GM18505 (cell line): ENCODE results near the gene SOD2.
A peak's percentile ranks its signal among the peaks of the same experiment; 100 is the strongest.
"Not testable (repeated sequence)": the region's sequence is repeated elsewhere in the genome, so short reads cannot be mapped to it uniquely, and the experiment has no call there.

Source experiments
- ATAC-seq: cut with Tn5 transposase; IDR thresholded peaks from one replicate; pipeline ENCODE4 v1.9.1; 2021; ENCODE audit not compliant: unreplicated experiment
- POLR2A ChIP-seq: IDR thresholded peaks from 4 replicates; pipeline ENCODE4 v1.6.1; 2011; ENCODE audit warnings: borderline replicate concordance; ENCODE audit not compliant: insufficient read depth, insufficient read length; ENCODE audit errors: extremely low read depth

Gene SOD2

DNA sequence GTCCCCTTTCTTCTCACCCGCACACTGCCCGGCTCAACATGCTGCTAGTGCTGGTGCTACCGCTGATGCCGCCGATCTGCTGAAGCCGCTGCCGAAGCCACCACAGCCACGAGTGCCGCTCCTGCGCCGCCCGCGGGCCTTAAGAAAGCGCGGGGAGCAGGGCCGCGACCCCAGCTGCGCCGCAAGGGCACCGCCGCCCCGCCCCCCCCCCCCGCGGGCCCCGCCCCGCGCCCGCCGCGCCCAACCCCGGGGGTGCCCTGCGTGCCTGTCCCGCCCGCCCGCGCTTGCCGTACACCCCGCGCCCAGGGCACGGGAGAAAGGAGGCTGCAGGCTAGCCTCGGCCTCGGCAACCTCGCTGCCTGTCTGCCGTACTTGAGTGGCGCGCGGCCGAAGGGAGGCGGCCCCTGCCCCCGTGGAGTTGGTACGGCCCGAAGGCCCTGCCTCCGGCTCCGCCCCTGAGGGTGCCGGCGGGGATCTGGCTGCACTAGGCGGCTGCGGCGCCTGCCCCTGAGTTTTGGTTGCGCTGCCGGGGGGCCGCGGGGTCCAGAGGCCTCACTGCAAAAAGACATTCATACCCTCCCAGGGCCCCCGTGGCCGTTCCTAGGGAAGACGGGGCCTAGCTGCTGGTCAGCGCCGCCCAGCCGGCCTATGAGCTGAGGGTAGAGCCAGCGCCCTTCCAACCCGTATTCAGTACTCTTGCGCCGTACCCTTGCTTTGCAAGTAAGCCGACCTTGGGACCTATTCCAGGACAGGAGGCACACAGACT is at the start of gene SOD2:
Gene SOD2 (minus strand): TSS at position 114 of the 766 bp plus-strand sequence. CDS start 74 bp downstream, at position 40.
- ATAC-seq, result peak; percentile 79
- peak; percentile 89 for TF ChIP-seq POLR2A

DNA sequence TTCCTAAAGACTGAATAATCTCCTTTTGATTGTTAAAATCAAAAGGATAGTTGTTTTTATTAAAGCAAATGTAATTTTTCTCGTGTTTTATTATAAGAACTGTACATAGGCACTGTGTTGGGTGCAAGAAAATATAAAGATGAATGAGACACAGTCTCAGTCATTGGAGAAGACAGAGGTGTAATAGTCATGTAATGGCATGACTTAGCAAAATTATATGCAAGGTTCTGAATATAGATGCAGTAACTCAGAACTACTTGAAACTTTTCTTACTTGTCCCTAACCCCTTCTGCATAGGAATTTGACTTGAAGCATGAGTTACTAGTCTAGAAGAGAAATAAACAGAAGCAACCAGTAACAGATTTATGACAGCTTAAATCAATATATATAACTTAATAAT is 49.1 kb upstream of the SOD2 start:
- ATAC-seq, result no peak

DNA sequence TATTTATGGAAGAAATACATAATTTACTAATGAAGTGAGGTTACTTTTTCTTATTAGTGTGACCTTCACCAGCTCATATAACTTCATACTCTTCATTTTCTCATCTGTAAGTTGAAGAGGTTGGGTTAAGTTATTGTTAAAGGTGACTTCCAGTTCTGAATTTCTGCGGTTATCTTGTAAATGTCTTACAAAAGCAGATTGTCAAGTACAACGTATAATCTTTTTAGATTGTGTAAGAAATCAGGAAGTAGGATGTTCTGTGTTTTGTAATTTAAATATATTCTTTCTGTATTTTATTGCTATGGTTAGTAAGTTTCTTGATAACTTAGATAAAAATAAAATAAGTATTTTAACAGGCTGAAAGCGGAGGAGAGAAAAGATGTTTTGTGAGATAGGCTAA is 46.3 kb upstream of the SOD2 start:
- no peak for TF ChIP-seq POLR2A
- no peak for ATAC-seq

More for the DNA sequence above, 49.1 kb upstream of the SOD2 start:
- TF ChIP-seq POLR2A, result no peak

DNA sequence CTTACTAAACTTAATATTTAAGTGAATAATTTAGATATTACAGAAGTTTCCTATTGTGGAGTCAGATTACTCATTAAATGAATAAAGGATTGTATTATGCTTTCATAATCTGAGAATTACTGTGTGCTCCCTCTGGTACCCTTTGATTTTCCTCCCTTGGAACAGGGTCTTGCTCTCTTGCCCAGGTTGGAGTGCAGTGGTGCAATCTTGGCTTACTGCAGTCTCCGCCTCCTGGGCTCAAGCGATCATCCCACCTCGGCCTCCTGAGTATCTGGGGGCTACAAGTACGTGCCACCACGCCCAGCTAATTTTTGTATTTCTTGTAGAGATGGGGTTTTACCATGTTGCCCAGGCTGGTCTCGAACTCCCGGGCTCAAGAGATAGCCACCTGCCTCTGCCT is 43.9 kb upstream of the SOD2 start:
- no peak for ATAC-seq
- no peak for TF ChIP-seq POLR2A

DNA sequence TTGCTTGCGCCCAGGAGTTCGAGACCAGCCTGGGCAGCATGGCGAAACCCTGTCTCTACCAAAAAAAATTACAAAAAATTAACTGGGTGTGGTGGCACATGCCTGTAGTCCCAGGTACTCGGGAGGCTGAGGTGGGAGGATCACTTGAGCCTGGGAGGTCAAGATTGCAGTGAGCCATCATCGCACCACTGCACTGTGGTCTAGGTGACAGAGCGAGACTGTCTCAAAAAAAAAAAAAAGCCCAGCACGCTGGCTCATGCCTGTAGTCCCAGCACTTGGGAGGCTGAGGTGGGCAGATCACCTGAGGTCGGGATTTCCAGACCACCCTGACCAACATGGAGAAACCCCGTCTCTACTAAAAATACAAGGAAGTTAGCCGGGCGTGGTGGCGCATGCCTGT is 40.4 kb upstream of the SOD2 start:
- ATAC-seq, result not testable (repeated sequence)

DNA sequence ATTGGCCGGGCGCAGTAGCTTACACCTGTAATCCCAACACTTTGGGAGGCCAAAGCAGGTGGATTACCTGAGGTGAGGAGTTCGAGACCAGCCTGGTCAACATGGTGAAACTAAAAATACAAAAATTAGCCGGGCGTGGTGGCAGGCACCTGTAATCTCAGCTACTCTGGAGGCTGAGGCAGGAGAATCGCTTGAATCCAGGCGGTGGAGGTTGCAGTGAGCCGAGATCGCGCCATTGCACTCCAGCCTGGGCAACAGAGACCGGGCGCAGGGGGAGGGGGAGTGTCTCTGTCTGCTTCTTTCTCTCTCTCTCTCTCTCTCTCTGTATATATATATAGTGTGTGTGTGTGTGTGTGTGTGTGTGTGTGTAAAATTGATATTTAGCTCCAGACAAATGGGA is 39.5 kb upstream of the SOD2 start:
- ATAC-seq, result not testable (repeated sequence)

DNA sequence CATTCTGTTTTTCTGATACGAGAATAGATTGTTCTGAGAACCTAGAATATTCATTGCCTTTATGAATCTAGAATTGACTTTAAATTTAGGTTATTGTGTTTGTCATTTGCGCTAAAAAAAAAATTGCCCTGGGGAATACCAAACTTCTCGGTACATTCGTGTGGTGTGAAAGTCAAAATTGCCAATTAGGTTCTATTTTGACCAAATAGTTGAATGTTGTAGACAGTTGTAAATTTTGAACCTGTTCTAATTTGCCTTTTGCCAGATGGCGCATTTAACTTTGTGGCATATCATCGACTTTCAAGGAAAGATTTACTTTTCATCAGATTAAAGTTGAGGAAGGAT is 37.3 kb upstream of the SOD2 start:
- TF ChIP-seq POLR2A, result no peak
- ATAC-seq, result no peak

DNA sequence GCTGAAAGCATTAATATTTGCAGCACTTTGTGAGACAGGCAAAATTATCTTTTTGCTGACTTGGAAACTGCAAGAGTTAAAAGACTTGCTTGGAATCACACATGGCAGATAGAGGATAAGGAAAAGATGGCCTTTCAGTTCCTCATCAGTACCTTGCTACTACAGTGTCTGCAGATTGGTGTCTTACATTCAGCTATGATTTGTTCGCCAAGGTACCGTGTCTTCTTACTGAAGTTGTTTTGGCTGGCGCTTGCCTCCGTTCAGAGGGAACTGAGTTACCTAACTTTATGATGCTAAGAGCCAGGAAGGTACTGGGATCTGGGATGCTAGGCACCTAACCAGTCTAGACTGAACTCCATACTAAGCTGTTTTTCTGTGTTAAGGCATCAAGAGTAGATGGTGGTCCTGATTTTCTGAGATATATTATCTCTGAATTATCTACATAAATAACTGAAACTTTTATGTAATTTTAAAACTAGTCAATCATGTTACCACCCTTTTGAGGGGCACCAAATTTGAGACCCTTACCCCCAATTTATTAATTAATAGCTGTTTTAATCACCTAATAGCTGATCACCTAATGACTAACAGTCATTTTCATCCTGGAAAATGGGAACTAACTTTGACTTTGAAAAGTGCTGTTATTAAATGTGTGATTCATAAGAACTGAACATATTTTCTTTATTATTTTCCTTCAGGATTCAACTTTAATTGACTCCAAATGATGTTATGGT is 36.7 kb upstream of the SOD2 start:
- TF ChIP-seq POLR2A, result no peak
- no peak for ATAC-seq

DNA sequence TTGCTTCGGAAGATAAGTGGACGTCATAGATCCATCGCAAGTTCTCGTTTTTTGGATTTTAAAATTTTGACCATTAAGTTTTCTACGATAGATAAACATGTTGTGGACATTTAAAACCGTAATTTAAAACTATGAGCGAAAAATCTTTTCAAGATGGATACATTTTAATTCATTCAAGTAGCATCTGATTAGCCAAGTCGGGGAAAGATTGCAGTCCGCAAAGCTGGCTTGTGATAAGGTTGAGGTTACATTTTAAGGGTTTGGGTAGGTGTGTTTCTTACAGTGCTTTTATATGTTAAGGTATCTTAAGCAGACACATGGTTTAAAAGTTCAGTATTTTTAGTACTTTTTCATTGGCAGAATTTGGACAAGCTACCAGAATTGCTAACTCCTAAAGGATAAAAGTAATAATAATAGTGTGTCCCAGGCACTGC is 35.5 kb upstream of the SOD2 start:
- TF ChIP-seq POLR2A, result no peak
- no peak for ATAC-seq

DNA sequence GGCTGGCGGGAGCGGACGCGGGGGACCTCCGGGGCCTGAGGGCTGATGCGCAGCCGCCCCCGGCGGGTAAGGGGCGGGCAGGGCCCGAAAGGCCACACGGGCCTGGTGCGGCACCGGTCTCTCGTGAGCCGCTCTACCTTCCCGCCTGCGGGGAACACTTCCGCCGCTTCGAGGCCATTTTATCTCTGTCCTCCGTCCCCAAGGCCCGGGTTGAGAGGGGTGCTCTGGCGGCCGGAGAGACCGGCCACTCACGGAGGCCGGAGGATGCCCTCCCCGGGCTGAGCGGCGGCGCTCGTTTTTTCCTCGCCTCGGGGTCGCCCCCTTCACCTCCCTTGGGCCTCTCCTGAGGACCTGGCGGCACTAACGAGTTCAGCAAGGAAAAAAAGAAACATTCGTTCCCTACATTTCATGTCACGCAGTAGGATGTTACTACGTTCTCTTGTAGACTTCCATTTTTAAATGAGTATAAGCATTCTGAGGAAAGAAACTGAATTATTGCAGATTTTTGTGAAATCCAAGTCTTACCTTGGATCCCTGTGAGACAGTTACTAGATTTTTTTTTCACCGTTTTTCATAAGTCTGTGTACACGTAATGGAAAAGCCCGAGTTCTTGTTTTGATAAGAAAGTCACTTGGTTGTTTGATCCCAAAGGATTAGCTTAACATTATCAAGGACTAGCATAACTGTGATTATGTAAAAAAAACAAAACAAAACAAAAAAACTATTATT is 34.8 kb upstream of the SOD2 start:
- peak; percentile 37 for ATAC-seq
- no peak for TF ChIP-seq POLR2A

DNA sequence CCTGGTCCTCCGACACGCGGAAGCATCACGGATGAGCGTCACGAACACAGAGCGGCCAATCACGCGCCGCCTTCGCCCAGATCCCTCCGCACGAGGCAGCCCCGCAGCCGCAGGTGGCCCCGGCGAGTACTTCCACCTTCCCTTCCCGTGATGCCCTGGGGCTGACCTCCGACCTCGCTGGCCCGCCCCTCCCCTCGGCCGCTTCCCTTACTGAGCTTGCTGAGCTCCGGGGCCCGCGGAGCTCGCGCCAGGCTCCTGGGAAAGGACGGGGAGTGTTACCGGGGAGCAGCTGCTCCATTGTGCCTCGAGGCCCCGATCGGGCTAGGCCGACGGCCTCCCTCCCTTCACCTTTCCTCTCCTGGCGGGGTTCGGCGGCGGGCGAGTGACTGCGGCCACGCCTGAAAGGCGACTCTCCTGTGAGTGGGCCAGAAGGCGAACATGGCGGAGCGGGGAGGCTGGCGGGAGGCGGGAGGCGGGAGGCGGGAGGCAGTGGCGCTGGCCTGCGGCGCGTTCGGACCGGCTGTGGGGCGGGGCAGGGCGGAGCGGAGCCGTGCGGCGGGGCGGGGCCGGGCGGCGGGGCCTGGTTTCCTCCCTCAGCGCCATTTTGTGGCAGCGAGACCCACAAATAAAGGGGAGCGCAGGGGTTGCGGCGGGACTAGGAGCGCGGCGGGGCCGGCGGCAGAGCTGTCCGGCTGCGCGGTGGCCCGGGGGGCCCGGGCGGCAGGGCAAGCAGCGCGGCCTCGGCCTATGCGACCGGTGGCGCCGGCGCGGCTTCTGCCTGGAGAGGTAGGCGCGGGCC is 34.1 kb upstream of the SOD2 start, which contains the start of gene WTAP:
Gene WTAP (plus strand): TSS at position 589 of the 799 bp plus-strand sequence. CDS start 8,760 bp downstream, outside the sequence.
- peak; percentile 78 for ATAC-seq
- TF ChIP-seq POLR2A, result peak; percentile 96

DNA sequence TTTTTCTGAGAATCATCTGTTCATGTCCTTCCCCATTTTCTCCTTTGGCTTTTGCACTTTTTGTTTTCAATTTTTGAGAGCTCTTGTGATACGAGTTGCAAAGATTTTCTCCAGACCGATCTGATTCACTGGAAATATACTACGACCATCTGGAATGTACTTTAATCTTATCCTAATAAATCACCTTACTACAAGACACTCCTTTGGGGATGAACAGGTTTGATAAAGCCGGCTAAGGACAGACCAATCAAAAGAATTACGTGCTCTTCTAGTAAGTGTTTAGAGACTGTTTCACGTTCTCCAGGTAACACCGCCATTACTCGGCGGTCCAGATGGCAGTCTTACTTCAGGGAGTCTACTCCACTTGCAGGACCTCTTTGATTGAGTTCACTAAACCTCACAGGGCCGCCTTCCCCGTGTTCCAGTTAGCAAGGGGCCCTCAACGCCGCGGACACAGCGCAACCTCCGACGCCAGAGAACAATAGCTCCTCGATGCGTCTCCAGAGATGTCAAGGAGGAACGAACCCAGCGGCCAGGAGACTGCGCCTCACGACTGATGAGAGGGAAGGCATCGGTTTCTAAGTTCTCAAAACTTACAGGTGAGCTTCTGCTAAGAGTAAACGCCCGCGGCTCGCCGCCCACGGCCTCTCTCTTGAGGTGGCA is 33.3 kb upstream of the SOD2 start:
- no peak for TF ChIP-seq POLR2A
- ATAC-seq, result peak; percentile 22

DNA sequence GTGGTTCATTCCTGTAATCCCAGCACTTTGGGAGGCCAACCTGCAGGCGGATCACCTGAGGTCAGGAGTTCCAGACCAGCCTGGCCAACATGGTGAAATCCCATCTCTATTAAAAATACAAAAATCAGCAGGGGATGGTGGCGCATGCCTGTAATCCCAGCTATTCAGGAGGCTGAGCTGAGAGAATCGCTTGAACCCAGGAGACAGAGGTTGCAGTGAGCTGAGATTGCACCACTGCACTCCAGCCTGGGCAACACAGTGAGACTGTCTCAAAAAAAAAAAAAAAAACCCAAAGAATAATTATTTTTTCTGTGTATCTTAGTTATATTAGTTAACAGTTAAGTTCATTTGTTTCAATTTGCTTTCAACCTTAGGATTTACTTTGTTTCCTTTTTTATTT is 32.2 kb upstream of the SOD2 start:
- not testable (repeated sequence) for ATAC-seq
